HL-60/S4 treated with phorbol 12-myristate 13-acetate at 8.2 ng/mL for 4 days and 3 days (cell line): ENCODE data around the gene ZBTB16.

Source experiments
- in situ Hi-C: fragments of 300-500 bp; cut with MboI; formaldehyde crosslinking; loops from 2 replicates; pipeline ENCODE4 v1.15.0; 2022; ENCODE audit warnings: low sequenced_read_pairs

Gene ZBTB16

GRCh38 chr11:114230031-114230704 lies 170.7 kb downstream of the ZBTB16 start:
- in situ Hi-C loops: no loop called here

DNA sequence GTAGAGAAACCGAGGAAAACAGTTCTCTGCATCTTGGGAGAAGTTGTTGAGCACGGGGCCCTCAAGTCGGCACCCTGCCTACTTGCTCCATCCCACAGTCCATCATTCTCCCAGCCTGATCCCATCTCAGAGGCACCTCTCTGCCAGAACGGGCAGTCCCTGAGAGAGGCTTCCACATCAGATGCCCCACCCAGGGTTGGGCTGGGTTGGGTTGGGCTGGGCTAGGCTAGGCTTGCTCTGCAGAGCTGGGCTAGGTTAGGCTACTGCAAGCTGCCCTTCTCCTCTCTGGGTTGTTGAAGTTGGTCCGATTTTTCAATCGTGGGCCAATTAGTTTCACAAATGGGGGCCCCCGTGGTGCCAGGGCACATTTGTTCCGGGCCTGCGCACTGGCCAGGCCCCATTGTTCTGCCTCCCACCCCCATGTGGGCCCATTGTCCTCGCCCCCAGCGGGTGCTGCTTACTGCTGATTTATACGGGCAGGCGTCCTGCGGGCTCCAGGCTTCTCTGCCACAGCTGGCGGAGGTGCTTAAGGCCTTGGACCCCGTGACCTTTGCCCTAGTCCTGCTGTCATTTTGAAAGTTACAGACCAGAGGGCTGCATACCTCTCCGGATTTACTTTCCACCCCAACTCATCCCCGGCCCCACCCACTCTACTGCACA lies 173.0 kb downstream of the ZBTB16 start:
- in situ Hi-C loops: no loop called here

DNA sequence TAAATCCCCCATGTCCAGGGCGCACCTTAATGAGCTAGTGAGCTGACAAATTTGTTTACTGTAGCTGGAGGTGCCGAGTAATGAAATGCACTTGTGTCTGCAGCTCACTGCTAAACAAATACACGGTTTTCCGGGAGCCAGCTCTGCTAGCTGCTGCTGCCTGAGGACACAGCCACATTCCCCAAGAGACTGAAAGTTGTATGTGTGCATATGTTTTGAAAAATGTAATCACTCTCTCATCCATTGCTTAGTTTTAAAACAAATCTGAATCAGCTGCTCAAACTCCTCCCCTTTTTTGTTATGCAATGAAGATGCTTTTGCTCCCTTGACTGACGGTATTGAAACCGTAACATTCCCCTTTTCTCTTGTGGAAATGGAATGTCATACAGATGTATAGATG lies 174.2 kb downstream of the ZBTB16 start:
- in situ Hi-C loops: no loop called here

DNA sequence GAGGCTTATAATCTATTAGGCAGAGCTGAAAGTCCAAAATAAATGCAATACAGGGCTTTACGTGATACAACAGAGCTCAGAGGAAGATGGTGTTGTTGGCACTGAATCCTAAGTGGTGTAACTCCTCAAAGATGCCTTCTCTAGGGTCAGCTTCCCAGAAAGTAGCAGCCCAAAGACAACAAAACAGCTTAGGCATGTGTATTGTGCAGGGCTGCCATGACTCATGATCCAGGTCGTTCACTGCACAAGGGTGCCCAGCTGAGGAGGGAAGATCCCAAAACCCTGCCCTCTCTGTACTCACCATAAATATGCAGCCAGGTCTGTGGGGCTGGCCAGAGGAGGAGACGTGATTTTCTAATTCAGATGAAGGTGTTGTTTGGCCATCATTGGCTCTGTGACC lies 177.3 kb downstream of the ZBTB16 start:
- in situ Hi-C loops: no loop called here

DNA sequence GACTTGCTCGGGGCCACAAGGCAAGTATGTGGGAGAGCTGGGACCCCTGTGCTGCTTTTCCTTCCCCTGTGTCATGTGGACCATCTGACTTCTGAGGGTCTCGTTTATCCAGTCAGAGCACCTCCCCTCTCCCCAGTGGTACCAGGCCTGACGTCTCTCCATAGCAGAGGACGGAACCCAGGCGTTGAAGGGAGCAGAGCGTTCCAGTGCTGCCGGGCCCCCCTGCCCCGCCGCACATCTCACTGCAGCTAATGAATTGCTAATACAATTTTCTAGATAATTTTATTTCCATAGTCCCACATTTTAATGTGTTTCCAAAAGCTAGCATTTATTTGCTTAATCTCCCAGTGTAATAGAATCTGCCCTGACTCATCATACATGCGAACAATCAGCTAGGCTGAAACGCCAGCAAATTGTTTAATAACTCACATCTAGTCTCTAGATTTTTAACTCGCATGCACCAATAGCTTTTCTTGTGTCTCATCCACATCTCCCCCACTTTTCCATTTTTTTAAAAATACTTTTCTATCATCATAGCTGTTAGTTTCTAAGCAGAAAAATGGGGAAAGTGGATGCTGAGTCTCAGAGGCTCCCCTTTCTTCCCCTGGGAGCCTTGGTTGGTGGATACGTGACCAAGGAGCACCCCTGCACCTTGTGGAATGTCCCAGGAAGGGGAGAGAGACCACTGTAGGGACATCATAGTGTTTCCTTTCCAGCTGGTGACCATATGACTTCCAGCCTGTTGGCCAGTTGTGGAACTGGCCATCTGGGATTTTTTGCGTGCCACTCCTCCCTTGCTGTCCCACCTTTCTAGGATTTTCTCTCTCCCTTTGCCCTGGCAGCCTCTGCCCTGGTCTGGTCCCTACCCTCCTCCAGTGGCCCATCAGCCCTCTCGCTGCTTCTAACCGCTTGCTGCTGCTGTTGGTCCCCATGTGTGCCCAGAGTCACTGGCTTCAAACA lies 178.1 kb downstream of the ZBTB16 start:
- in situ Hi-C loops: no loop called here

DNA sequence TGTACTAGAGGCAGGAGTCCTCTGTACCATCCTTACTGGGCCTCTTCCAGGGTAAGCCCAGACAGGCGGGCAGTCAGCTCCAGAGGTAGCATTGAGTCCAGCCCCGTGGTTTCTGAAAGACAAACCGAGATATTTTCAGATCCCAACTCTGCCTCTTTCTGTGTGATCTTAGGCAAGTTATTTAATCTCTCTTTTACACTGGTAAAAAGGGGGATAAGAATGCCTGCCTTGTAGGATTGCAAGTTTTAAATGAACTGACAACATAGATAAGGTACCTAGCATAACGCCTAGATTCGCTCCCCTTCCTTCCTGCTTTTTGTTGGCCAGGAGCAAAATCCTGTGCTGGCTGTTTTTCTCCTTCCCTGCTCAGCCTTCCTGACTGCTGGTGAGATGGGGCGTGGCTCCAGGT lies 180.2 kb downstream of the ZBTB16 start:
- in situ Hi-C loops: no loop called here

- in situ Hi-C loops: no loop called here
Observed at GRCh38 chr11:114242032-114242431, 182.5 kb downstream of the ZBTB16 start.

DNA sequence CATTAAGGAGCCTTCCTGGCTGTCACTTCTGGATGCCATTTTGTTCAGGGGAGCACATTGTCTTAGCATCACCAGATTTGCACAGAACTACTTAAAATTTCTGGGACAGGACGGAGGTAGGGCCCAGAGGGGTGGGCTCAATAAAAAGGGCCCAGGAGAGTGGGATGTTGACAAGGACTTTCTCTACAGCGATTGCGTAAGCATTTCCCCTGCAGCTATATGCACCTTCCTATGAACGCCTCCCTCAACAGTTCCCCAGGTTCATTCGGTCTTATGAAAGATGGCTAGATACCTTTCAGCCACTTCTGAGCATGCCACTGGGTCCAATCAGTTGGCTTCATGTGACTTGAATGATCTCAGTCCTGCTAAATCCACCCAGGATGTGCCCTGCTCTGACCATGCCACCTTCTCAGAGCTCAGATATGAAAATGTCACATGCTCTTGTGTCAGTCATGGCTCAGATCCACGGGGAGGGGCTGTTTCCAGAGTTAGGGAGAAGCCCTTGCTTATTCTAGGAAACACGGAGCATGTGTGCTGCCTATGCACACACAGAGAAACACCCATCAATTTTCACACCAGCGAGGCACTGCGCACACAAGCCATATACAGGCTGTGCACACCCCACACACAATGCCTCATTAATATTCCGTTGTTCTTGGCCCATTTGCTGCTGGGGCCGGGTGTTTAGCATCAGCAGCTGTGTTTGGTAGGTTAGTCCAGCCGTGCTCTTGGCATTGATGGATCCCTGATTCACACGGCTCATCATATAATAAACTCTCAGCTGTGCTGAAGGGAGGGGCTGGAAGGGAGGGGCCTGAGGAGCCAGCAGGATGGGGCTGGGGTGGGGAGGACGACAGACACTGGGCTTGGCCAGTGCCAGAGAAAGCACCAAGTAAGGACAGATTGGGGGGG lies 184.2 kb downstream of the ZBTB16 start:
- in situ Hi-C loops: no loop called here

DNA sequence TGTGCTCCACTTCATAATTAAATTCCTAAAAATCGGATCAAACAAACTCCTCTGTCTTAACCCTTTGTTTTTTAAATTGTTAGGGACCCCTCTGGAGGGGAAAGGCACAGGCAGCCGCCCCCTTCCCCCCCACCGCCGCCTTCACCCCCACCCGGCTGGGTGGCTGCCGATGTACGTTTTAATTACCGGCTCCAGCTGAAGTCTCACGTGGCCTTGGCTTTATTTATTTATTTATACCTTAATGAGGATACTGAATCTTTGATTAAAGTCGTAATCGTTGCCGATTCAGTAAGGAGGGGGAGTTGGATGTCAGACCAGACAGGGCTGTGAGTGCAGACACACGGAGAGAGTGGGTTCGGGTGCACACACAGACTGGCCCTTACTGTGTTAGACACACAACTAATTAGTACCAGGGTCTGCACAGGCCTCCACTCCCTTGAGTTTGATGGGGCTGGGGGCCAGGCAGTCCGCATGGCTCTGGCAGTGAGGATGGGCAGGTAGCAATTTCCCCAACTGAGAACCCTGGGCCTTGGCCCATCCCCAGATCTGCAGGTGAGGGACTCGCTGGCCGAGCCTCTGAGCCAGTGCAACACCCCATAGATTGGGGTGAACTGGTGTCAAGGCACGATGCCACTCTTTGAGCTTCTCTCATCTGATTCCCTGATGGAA lies 185.3 kb downstream of the ZBTB16 start:
- in situ Hi-C loops: no loop called here

DNA sequence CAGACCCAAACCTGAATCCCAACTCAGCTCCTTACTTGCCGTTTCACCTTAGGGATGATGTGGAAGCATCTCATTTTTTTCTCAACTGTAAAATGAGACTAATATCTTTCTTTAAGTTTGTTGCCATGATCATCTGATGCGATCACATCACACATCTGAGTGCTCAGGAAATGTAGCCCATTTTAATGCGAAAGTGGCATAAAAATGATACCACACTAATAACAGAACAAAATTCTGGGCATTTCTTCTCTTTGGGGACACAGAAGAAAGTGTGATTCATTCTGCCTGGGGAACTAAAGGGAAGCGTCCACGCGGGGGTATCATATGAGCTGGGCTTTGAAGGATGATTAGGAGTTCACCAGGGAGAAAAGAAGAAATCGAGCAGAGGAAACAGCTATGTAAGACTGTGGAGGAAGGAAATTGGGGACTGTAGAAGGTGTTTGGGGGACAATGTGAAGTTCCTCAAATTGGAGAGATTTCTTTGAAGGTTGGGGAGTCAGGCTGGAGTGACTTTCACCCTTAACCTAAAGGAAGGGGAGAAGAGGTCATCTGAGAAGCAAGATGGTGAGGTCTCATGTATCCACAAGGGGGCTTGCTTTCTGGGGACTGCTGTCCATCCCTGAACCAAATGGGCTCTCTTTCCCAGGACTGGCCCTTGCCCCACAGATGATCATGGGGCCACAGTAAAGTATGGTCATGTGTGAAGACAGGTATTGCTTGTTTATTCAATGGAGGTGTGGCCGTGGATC lies 187.0 kb downstream of the ZBTB16 start:
- in situ Hi-C loops: no loop called here

DNA sequence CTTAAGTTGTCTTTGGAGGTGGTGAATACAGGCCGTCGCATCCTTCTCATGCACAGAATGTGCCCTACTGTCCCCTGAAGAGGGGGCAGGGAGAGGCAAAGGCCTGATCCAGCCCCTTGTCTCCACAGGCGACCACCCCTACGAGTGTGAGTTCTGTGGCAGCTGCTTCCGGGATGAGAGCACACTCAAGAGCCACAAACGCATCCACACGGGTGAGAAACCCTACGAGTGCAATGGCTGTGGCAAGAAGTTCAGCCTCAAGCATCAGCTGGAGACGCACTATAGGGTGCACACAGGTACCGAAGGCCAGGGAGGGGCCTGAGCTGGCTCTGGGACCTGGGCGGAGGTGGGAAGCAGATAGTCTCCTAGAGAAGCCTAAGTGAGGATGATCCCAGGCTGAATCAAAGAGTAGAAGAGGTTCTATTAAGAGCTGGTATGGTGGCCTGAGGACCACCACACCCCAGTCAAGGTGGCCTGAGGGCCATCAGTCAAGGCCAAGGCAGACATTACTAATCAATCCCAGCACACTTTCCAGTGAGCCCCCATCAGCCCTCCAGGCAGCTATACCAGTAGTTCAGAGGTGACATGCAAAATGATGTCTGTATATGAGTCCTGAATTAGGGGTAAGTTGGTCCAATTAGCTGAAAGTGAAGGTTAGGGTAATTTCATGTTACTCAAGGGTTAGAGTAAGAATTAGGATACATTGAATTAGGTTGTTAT lies 187.7 kb downstream of the ZBTB16 start:
- in situ Hi-C loops: no loop called here

GRCh38 chr11:114250180-114250579 lies 190.7 kb downstream of the ZBTB16 start:
- in situ Hi-C loops: no loop called here

- in situ Hi-C loops: no loop called here
Observed at GRCh38 chr11:114250993-114251814, 191.7 kb downstream of the ZBTB16 start.

GRCh38 chr11:114251815-114252337 lies 192.4 kb downstream of the ZBTB16 start:
- in situ Hi-C loops: no loop called here

- in situ Hi-C loops: no loop called here
Observed at GRCh38 chr11:114252767-114253166, 193.3 kb downstream of the ZBTB16 start.

GRCh38 chr11:114253771-114254170 lies 194.3 kb downstream of the ZBTB16 start:
- in situ Hi-C loops: no loop called here

- in situ Hi-C loops: no loop called here
Observed at GRCh38 chr11:114254571-114255146, 195.1 kb downstream of the ZBTB16 start.
